Measurements from ENCODE around the gene HCN1. TPM values are rescaled to one million over a fixed set of nuclear protein-coding genes. Genes with fewer than 3 reads are reported as not detected.

HCN1 gene
- total RNA-seq, 2 donors from 2014 or later, result 5.9 to 10.8 TPM

DNA sequence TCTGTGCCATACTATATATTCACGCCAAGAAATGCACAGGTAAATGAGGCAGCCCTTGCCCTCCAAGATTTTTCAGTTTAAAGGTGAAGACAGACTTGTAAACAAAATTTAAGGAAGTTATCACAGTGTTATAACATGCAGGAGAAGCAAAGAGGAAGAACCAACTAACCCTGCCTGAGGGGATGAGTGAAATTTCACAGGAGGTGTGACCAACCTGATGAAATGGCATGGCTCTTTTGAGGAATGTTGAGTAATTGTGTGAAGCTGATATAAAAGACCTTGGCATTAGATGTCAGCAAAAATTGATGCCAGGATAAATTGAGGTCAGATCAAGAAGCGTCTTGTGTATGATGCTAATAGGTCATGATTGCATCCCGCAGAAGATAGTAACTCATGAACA lies 86.5 kb downstream of the HCN1 start:
- H3K4me3 Mint-ChIP-seq, result no peak overlapping the region
- WGBS, 2 experiments (ENCODE audit: insufficient coverage in 1 of 2, insufficient read length in 1 of 2), result 92 to 97% methylated on average over 3 of the region's 3 CpGs
- TF ChIP-seq, protein P1, sequence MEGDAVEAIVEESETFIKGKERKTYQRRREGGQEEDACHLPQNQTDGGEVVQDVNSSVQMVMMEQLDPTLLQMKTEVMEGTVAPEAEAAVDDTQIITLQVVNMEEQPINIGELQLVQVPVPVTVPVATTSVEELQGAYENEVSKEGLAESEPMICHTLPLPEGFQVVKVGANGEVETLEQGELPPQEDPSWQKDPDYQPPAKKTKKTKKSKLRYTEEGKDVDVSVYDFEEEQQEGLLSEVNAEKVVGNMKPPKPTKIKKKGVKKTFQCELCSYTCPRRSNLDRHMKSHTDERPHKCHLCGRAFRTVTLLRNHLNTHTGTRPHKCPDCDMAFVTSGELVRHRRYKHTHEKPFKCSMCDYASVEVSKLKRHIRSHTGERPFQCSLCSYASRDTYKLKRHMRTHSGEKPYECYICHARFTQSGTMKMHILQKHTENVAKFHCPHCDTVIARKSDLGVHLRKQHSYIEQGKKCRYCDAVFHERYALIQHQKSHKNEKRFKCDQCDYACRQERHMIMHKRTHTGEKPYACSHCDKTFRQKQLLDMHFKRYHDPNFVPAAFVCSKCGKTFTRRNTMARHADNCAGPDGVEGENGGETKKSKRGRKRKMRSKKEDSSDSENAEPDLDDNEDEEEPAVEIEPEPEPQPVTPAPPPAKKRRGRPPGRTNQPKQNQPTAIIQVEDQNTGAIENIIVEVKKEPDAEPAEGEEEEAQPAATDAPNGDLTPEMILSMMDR (conservative IDR thresholded peaks at IDR 0.05), result no peak
- no peaks in the 10 kb centered on the region for H3K27me3 Mint-ChIP-seq (ENCODE audit: insufficient read depth)
- Histone ChIP-seq H3K36me3 (ENCODE audit: control insufficient read depth, insufficient read depth, low read length) (no peaks in the 10 kb centered on the region), H3K27me3 (ENCODE audit: control insufficient read depth, insufficient read depth, low read length, poor library complexity, severe bottlenecking) (no peaks in the 10 kb centered on the region), H3K9me3 (ENCODE audit: control insufficient read depth, low read length) (no peaks in the 10 kb centered on the region), H3K27ac (ENCODE audit: low read depth, low read length) (no peak overlapping the region), H3K4me3 (ENCODE audit: low read length) (no peak overlapping the region), H3K9ac (ENCODE audit: extremely low read depth, low read length, poor library complexity, severe bottlenecking) (no peak overlapping the region), H3K4me1 (ENCODE audit: control insufficient read depth, insufficient read depth, low read length) (no peaks in the 10 kb centered on the region)
- H3K4me1 Mint-ChIP-seq, result no peaks in the 10 kb centered on the region
- H3K36me3 Mint-ChIP-seq (ENCODE audit: low read depth), result no peaks in the 10 kb centered on the region
- H3K9me3 Mint-ChIP-seq, result no peaks in the 10 kb centered on the region
- no peak overlapping the region for H3K27ac Mint-ChIP-seq
- no peak for DNase-seq

DNA sequence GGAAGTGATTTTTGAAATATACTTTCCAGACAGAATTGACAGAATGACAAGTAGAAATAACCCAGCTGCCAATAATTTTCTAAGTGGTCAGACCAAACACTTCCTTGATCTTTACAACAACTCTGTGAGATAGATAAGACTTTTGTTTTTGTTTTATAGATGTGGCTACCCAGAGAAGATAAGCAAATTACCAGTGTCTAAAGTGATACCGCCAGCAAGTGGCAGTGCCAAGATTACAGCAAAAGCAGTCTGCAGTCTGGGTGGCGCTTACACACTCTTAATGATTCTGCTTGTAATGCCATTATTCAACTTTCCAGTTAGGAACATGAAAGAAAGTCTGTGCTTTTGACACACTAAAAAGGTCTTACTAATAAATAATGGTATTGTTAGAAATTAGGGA lies 92.1 kb downstream of the HCN1 start:
- TF ChIP-seq, protein P1 (conservative IDR thresholded peaks at IDR 0.05), result no peak
- H3K4me3 ChIP-seq (ENCODE audit: low read length), result no peak overlapping the region
- Mint-ChIP-seq H3K4me1 (no peaks in the 10 kb centered on the region), H3K27me3 (ENCODE audit: insufficient read depth) (no peaks in the 10 kb centered on the region), H3K9me3 (peaks cover 2% of the 10 kb centered on the region), H3K27ac (no peak overlapping the region), H3K36me3 (ENCODE audit: low read depth) (no peaks in the 10 kb centered on the region), H3K4me3 (no peak overlapping the region)
- no peak overlapping the region for H3K9ac ChIP-seq (ENCODE audit: extremely low read depth, low read length, poor library complexity, severe bottlenecking)
- H3K27me3 ChIP-seq (ENCODE audit: control insufficient read depth, insufficient read depth, low read length, poor library complexity, severe bottlenecking), result no peaks in the 10 kb centered on the region
- DNase-seq, result no peak
- H3K36me3 ChIP-seq (ENCODE audit: control insufficient read depth, insufficient read depth, low read length), result no peaks in the 10 kb centered on the region
- no peak overlapping the region for H3K27ac ChIP-seq (ENCODE audit: low read depth, low read length)
- no peaks in the 10 kb centered on the region for H3K9me3 ChIP-seq (ENCODE audit: control insufficient read depth, low read length)
- WGBS, 2 experiments (ENCODE audit: insufficient coverage in 1 of 2, insufficient read length in 1 of 2), result 82 to 87% methylated on average over 2 of the region's 2 CpGs
- H3K4me1 ChIP-seq (ENCODE audit: control insufficient read depth, insufficient read depth, low read length), result no peaks in the 10 kb centered on the region

DNA sequence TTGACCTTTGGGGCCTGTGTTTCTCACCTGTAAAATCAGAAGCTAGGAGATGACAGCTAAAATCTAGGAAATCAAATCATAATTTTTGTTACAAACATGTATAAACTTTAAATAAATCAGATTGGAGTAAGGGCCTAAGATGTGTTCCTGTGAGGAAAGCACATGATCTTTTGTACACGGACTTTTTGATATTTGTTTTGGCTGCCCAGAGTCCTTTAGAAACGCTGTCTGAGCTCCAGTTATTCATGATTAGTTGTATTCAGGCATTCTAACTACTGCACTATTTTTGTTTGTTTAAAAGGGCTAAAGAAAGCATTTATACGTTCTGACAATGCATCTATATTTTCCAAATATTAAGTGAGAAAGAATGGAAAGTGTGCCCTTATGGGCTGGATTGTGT lies 94.8 kb downstream of the HCN1 start:
- H3K27me3 Mint-ChIP-seq (ENCODE audit: insufficient read depth), result peaks cover 3% of the 10 kb centered on the region
- no peak overlapping the region for H3K27ac Mint-ChIP-seq
- DNase-seq, result no peak
- peaks cover 9% of the 10 kb centered on the region for H3K9me3 Mint-ChIP-seq
- no peaks in the 10 kb centered on the region for H3K4me1 ChIP-seq (ENCODE audit: control insufficient read depth, insufficient read depth, low read length)
- 88 to 96% methylated on average over 2 to 3 of the region's 3 CpGs for WGBS, 2 experiments (ENCODE audit: insufficient coverage in 1 of 2, insufficient read length in 1 of 2)
- H3K27ac ChIP-seq (ENCODE audit: low read depth, low read length), result no peak overlapping the region
- no peak overlapping the region for H3K9ac ChIP-seq (ENCODE audit: extremely low read depth, low read length, poor library complexity, severe bottlenecking)
- no peaks in the 10 kb centered on the region for H3K27me3 ChIP-seq (ENCODE audit: control insufficient read depth, insufficient read depth, low read length, poor library complexity, severe bottlenecking)
- TF ChIP-seq, protein P1 (conservative IDR thresholded peaks at IDR 0.05), result no peak
- no peaks in the 10 kb centered on the region for H3K36me3 ChIP-seq (ENCODE audit: control insufficient read depth, insufficient read depth, low read length)
- peaks cover 4% of the 10 kb centered on the region for H3K4me1 Mint-ChIP-seq
- H3K36me3 Mint-ChIP-seq (ENCODE audit: low read depth), result no peaks in the 10 kb centered on the region
- no peak overlapping the region for H3K4me3 Mint-ChIP-seq
- no peaks in the 10 kb centered on the region for H3K9me3 ChIP-seq (ENCODE audit: control insufficient read depth, low read length)
- no peak overlapping the region for H3K4me3 ChIP-seq (ENCODE audit: low read length)
